ENCODE results near the gene CPXM2. TPM values are rescaled to one million over a fixed set of nuclear protein-coding genes. Genes with fewer than 3 reads are reported as not detected.

Gene CPXM2
- total and polyA plus RNA-seq, 10 of the 15 experiments (the other 5 are each of a cell fraction or from before 2014, with no cell fraction given): 0.08 to 1.1 (median 0.58) TPM

- WGBS (ENCODE audit: insufficient coverage, insufficient replicate concordance, low lambda C conversion rate, missing lambda C conversion rate): 1% methylated on average over 8 of the region's 8 CpGs
These were observed 144.7 kb downstream of the CPXM2 start for GRCh38 chr10:123746942-123747341.

GRCh38 chr10:123746520-123746919 is 145.1 kb downstream of the CPXM2 start:
- intact Hi-C loops (cut with micrococcal nuclease; ENCODE audit: unreplicated experiment) (loop anchor here (10.0 kb wide), 1 partner anchor 218 kb away; no protein-coding TSS in a partner anchor), in situ Hi-C loops (cut with MboI) (no loop called here)
- no TSS peak for BruUV-seq (replicated peaks)
- TF ChIP-seq SREBF1 (IDR thresholded peaks at IDR 0.05; ENCODE audit: low read length) (no peak), KDM1A (IDR thresholded peaks at IDR 0.05; ENCODE audit: borderline replicate concordance) (no peak), NFYA (IDR thresholded peaks at IDR 0.05; ENCODE audit: borderline replicate concordance, low read depth, low read length) (no peak), CBX3 (IDR thresholded peaks at IDR 0.05; ENCODE audit: borderline replicate concordance, low read depth) (no peak), GABPA (IDR thresholded peaks at IDR 0.05; ENCODE audit: low read depth) (no peak), ATF7 (IDR thresholded peaks at IDR 0.05; ENCODE audit: low read depth) (no peak), TBL1XR1 (IDR thresholded peaks at IDR 0.05; ENCODE audit: low read depth, low read length) (no peak), EP300 (IDR thresholded peaks at IDR 0.05; ENCODE audit: borderline replicate concordance in 1 of 2, control insufficient read depth in 1 of 2, low read depth in 2 of 2, low read length in 2 of 2) (no peak), ZBTB40 (IDR thresholded peaks at IDR 0.05; ENCODE audit: borderline replicate concordance) (no peak)
- TF ChIP-seq, protein P1, sequence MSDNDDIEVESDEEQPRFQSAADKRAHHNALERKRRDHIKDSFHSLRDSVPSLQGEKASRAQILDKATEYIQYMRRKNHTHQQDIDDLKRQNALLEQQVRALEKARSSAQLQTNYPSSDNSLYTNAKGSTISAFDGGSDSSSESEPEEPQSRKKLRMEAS (IDR thresholded peaks at IDR 0.05; ENCODE audit: low read depth, low read length): no peak

More at GRCh38 chr10:123746942-123747341, 144.7 kb downstream of the CPXM2 start:
- DNase-seq (ENCODE audit: low read depth, low spot score) (no peak), FAIRE-seq (no peak), ATAC-seq (no peak)
- CTCF ChIA-PET: no interaction called here
- Histone ChIP-seq H3K4me3 (no peak overlapping the region), H2AFZ (ENCODE audit: control insufficient read depth, low read depth, low read length) (no peak overlapping the region), H3K27ac (ENCODE audit: control insufficient read depth, insufficient read depth) (no peak overlapping the region), H3K36me3 (ENCODE audit: control insufficient read depth in 2 of 2, insufficient read depth in 2 of 2, low read length in 1 of 2) (no peaks in the 10 kb centered on the region), H3K4me2 (ENCODE audit: control insufficient read depth, insufficient read depth) (no peak overlapping the region), H3K4me1 (ENCODE audit: control insufficient read depth, insufficient read depth, low read length) (no peaks in the 10 kb centered on the region), H3K9me3 (replicated peaks; ENCODE audit: control insufficient read depth, insufficient read depth, low read length) (no peaks in the 10 kb centered on the region), H4K20me1 (ENCODE audit: control insufficient read depth, insufficient read depth) (no peaks in the 10 kb centered on the region), H3K9ac (ENCODE audit: control insufficient read depth, insufficient read depth, low read length) (no peak overlapping the region), H3K79me2 (ENCODE audit: control insufficient read depth, insufficient read depth, low read length) (no peaks in the 10 kb centered on the region), H3K27me3 (replicated peaks in 1 of 2; ENCODE audit: control insufficient read depth in 2 of 2, insufficient read depth in 2 of 2, low read length in 1 of 2) (peaks cover 2% of the 10 kb centered on the region in 2 experiments; a peak in 3 of 4 replicates)
- POLR2A ChIA-PET: no interaction called here
- in situ Hi-C loops (cut with MboI) (no loop called here), intact Hi-C loops (cut with micrococcal nuclease; ENCODE audit: unreplicated experiment) (loop anchor here (10.0 kb wide), 1 partner anchor 218 kb away; no protein-coding TSS in a partner anchor)
- RAD21 ChIA-PET (ENCODE audit: unreplicated experiment): no interaction called here
- SMC1A ChIA-PET (ENCODE audit: uncharacterized antibody, unreplicated experiment): interaction anchor here (1.0 kb wide), 1 partner anchor 10 kb away, joined by 3 read pairs; no protein-coding TSS in a partner anchor
- no peak for TF ChIP-seq CHD2 (IDR thresholded peaks at IDR 0.05; ENCODE audit: borderline replicate concordance, low read depth, low read length)
- no TSS peak for BruUV-seq (replicated peaks)

More at GRCh38 chr10:123746520-123746919, 145.1 kb downstream of the CPXM2 start:
- Histone ChIP-seq H3K4me3 (no peak overlapping the region), H4K20me1 (ENCODE audit: control insufficient read depth, insufficient read depth) (no peaks in the 10 kb centered on the region), H3K27me3 (replicated peaks in 1 of 2; ENCODE audit: control insufficient read depth in 2 of 2, insufficient read depth in 2 of 2, low read length in 1 of 2) (peaks cover 2% of the 10 kb centered on the region in 2 experiments; a peak in 3 of 4 replicates), H3K9me3 (replicated peaks; ENCODE audit: control insufficient read depth, insufficient read depth, low read length) (no peaks in the 10 kb centered on the region), H3K4me1 (ENCODE audit: control insufficient read depth, insufficient read depth, low read length) (no peaks in the 10 kb centered on the region), H3K79me2 (ENCODE audit: control insufficient read depth, insufficient read depth, low read length) (no peaks in the 10 kb centered on the region), H3K9ac (ENCODE audit: control insufficient read depth, insufficient read depth, low read length) (no peak overlapping the region), H3K4me2 (ENCODE audit: control insufficient read depth, insufficient read depth) (no peak overlapping the region), H3K27ac (ENCODE audit: control insufficient read depth, insufficient read depth) (no peak overlapping the region), H3K36me3 (ENCODE audit: control insufficient read depth in 2 of 2, insufficient read depth in 2 of 2, low read length in 1 of 2) (no peaks in the 10 kb centered on the region), H2AFZ (ENCODE audit: control insufficient read depth, low read depth, low read length) (no peak overlapping the region)
- CTCF ChIA-PET: no interaction called here
- WGBS (ENCODE audit: insufficient coverage, insufficient replicate concordance, low lambda C conversion rate, missing lambda C conversion rate): 50% methylated on average over 6 of the region's 7 CpGs
- FAIRE-seq (no peak), ATAC-seq (no peak), DNase-seq (ENCODE audit: low read depth, low spot score) (no peak)
- POLR2A ChIA-PET: interaction anchor here (0.6 kb wide), 1 partner anchor 149 kb away, joined by 3 read pairs; no protein-coding TSS in a partner anchor
- SMC1A ChIA-PET (ENCODE audit: uncharacterized antibody, unreplicated experiment): interaction anchor here (1.0 kb wide), 1 partner anchor 11 kb away, joined by 3 read pairs; no protein-coding TSS in a partner anchor
- RAD21 ChIA-PET (ENCODE audit: unreplicated experiment): no interaction called here
